Measurements from ENCODE around the gene KIAA0232. TPM values are rescaled to one million over a fixed set of nuclear protein-coding genes. Genes with fewer than 3 reads are reported as not detected.

The KIAA0232 gene
- total and polyA plus RNA-seq, 2 of the 8 experiments (the other 6 are each of a cell fraction or from before 2014, with no cell fraction given), result 5.6 to 23.3 TPM

DNA sequence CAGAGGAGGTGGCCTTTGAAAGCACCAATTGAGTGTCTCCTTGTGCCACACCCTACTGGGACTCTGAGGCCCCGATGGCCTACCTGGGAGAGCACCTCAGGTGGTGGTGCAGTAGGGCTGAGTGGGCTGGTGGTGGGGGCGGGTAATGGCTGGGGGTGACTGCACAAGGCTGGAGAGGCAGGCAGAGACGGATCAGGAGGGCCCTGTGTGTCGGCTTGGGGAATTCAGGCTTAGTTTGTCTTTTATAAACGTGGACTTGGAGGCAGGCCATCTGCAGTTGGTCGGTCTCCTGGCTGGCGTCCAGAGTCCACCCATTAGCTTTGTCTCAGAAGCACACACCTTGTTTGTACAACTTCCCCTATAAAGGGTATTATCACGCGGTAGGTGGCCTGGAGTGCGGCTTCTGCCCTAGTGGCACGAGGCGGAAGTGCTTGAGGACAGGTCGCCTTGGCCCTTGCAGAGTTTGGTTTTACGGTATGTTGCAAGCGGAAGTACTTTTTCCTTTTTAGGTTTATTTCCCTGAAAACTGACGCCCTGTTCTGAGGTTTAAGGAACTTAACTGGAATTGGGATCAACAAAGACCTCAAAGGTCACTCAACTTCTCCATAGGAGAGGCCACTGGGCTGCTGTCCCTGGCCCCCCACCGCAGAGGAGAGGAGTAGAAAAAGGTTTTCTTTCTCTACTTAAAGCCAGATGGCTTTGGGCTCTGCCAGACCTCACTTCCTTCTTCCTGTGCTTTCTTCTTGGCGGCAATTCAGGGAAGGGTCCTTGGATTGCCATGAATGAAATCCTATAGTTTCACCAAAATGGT lies 135.1 kb downstream of the KIAA0232 start:
- H3K79me2 ChIP-seq (ENCODE audit: control insufficient read depth in 1 of 2, insufficient read depth in 2 of 2, low read length in 2 of 2), result peaks cover 0 to 61% of the 10 kb centered on the region in 2 experiments; a peak in 2 of 4 replicates
- peaks cover 4 to 24% of the 10 kb centered on the region in 2 experiments for H4K20me1 ChIP-seq (replicated peaks in 1 of 2; ENCODE audit: control insufficient read depth in 1 of 2, insufficient read depth in 2 of 2, low read length in 2 of 2)
- no peak overlapping the region for H4K5ac ChIP-seq (ENCODE audit: insufficient read length, low read depth, low read length)
- H4K8ac ChIP-seq (ENCODE audit: extremely low read depth, insufficient read depth, low read length), result no peak overlapping the region; the same call in 1 of the 2 replicates
- H3K23me2 ChIP-seq (ENCODE audit: low read depth, low read length), result no peaks in the 10 kb centered on the region
- peak overlapping the region; percentile 85; the same call in 1 of the 2 replicates for H2BK5ac ChIP-seq (ENCODE audit: low read depth, low read length)
- H2BK12ac ChIP-seq (ENCODE audit: low read depth, low read length), result 0 out of 2 replicates have a peak overlapping the region, but pooled peaks have one; percentile 60
- no peak overlapping the region for H3K14ac ChIP-seq (ENCODE audit: insufficient read length)
- H2BK15ac ChIP-seq (ENCODE audit: low read length), result no peak overlapping the region; the same call in 1 of the 2 replicates
- peak overlapping the region; percentile 10 for H3K4ac ChIP-seq (replicated peaks; ENCODE audit: insufficient read length, low read depth, low read length)
- ChIA-PET CTCF (ENCODE audit: partially characterized antibody) (interaction anchor here (0.6 to 3.4 kb wide), 33 partner anchors 9 to 428 kb away, joined by 3 to 36 read pairs (median 3); no protein-coding TSS in a partner anchor), POLR2A (ENCODE audit: partially characterized antibody) (interaction anchor here (0.6 to 2.2 kb wide), 5 partner anchors 9 to 145 kb away, joined by 3 to 8 read pairs (median 3); no protein-coding TSS in a partner anchor)
- peaks cover 11% of the 10 kb centered on the region for H3K79me1 ChIP-seq (ENCODE audit: low read depth, low read length)
- H3K4me3 ChIP-seq (ENCODE audit: extremely low read depth in 1 of 4, insufficient read depth in 2 of 4, low read depth in 3 of 4, low read length in 4 of 4), result no peak overlapping the region
- no peak overlapping the region for H2AK5ac ChIP-seq (ENCODE audit: low read depth, low read length)
- H3K27ac ChIP-seq (ENCODE audit: low read depth, low read length), result no peak overlapping the region
- no peaks in the 10 kb centered on the region for H3K27me3 ChIP-seq (replicated peaks in 1 of 4; ENCODE audit: control insufficient read depth in 3 of 4, extremely low read depth in 1 of 4, insufficient read depth in 3 of 4, low read length in 3 of 4)
- no peak overlapping the region for H3K56ac ChIP-seq (replicated peaks; ENCODE audit: insufficient read length, low read depth, low read length)
- no peak overlapping the region for H3K4me2 ChIP-seq (ENCODE audit: insufficient read depth in 1 of 2, low read depth in 2 of 2, low read length in 2 of 2)
- FAIRE-seq, result peak; percentile 28
- H3K9ac ChIP-seq (replicated peaks in 1 of 4; ENCODE audit: extremely low read depth in 1 of 4, low read depth in 3 of 4, low read length in 3 of 4), result no peak overlapping the region
- no peaks in the 10 kb centered on the region for H3K36me3 ChIP-seq (ENCODE audit: control insufficient read depth in 2 of 4, insufficient read depth in 4 of 4, low read length in 3 of 4)
- H2BK120ac ChIP-seq (replicated peaks; ENCODE audit: low read depth, low read length), result no peak overlapping the region
- no peak overlapping the region for H2BK20ac ChIP-seq (ENCODE audit: low read length)
- no peaks in the 10 kb centered on the region for H3K9me3 ChIP-seq (ENCODE audit: insufficient read depth in 2 of 2, low read depth in 1 of 2, low read length in 1 of 2)
- H3K23ac ChIP-seq (ENCODE audit: insufficient read length), result no peak overlapping the region
- no peak for DNase-seq (ENCODE audit: low read depth in 1 of 2, low spot score in 2 of 2)
- peaks cover 0 to 22% (median 9%) of the 10 kb centered on the region in 4 experiments; a peak in 5 of 7 replicates for H3K4me1 ChIP-seq (replicated peaks in 1 of 4; ENCODE audit: control insufficient read depth in 3 of 4, insufficient read depth in 4 of 4, low read length in 3 of 4)
- H4K91ac ChIP-seq (replicated peaks; ENCODE audit: insufficient read length, low read length), result no peak overlapping the region
- no peak overlapping the region for H2AFZ ChIP-seq (ENCODE audit: low read length)
- 66% methylated on average over 17 of the region's 18 CpGs; no CpG with 5 or more reads in 1 of the 2 experiments for whole genome bisulfite sequencing, 2 experiments (ENCODE audit: extremely low coverage in 1 of 2, insufficient coverage in 1 of 2, insufficient read length in 1 of 2, insufficient replicate concordance in 2 of 2, low coverage in 1 of 2, low lambda C conversion rate in 2 of 2, missing lambda C conversion rate in 1 of 2)
- H3K18ac ChIP-seq (ENCODE audit: extremely low read depth, low read length), result no peak overlapping the region
- TF ChIP-seq TAF1 (IDR thresholded peaks at IDR 0.05; ENCODE audit: low read depth, low read length) (no peak), CEBPB (IDR thresholded peaks at IDR 0.05; ENCODE audit: low read depth, low read length) (no peak), BCL11A (IDR thresholded peaks at IDR 0.05; ENCODE audit: low read depth in 2 of 2, low read length in 2 of 2) (no peak), FOSL1 (IDR thresholded peaks at IDR 0.05; ENCODE audit: insufficient read depth, low read depth, low read length) (no peak), RAD21 (IDR thresholded peaks at IDR 0.05 in 1 of 2, conservative IDR thresholded peaks at IDR 0.05 in 1 of 2; ENCODE audit: low read depth in 2 of 2, low read length in 2 of 2) (peak; percentile 11 to 30; a peak in 2 of 4 replicates), NANOG (IDR thresholded peaks at IDR 0.05; ENCODE audit: insufficient read depth, low read depth, low read length, poor library complexity, severe bottlenecking) (no peak)
- TF ChIP-seq, protein P1, sequence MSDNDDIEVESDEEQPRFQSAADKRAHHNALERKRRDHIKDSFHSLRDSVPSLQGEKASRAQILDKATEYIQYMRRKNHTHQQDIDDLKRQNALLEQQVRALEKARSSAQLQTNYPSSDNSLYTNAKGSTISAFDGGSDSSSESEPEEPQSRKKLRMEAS (IDR thresholded peaks at IDR 0.05), result peak; percentile 71
- TF ChIP-seq, protein P2, sequence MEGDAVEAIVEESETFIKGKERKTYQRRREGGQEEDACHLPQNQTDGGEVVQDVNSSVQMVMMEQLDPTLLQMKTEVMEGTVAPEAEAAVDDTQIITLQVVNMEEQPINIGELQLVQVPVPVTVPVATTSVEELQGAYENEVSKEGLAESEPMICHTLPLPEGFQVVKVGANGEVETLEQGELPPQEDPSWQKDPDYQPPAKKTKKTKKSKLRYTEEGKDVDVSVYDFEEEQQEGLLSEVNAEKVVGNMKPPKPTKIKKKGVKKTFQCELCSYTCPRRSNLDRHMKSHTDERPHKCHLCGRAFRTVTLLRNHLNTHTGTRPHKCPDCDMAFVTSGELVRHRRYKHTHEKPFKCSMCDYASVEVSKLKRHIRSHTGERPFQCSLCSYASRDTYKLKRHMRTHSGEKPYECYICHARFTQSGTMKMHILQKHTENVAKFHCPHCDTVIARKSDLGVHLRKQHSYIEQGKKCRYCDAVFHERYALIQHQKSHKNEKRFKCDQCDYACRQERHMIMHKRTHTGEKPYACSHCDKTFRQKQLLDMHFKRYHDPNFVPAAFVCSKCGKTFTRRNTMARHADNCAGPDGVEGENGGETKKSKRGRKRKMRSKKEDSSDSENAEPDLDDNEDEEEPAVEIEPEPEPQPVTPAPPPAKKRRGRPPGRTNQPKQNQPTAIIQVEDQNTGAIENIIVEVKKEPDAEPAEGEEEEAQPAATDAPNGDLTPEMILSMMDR (IDR thresholded peaks at IDR 0.05; ENCODE audit: control extremely low read depth in 1 of 3, insufficient read depth in 1 of 3, low read depth in 1 of 3, low read length in 3 of 3), result peak in 2 of 3 experiments; percentile 36 to 80; a peak in 2 of 4 replicates

Measured in H1 (cell line).